B cell (primary cell): ENCODE data around the gene TMEM208.

ENCODE experiments used
- EZH2 ChIP-seq: IDR thresholded peaks from 2 replicates; pipeline ENCODE4 v1.6.1; 2012; ENCODE audit warnings: borderline replicate concordance, low read depth, mild to moderate bottlenecking, moderate library complexity, low read length; ENCODE audit not compliant: insufficient read depth, poor library complexity, severe bottlenecking
- TF ChIP-seq, protein P1 (sequence below): fragments of 200-600 bp; IDR thresholded peaks from one replicate; pipeline ENCODE4 v1.8.0; 2022; ENCODE audit warnings: antibody characterized with exemption, mild to moderate bottlenecking

- TF ChIP-seq, protein P1, sequence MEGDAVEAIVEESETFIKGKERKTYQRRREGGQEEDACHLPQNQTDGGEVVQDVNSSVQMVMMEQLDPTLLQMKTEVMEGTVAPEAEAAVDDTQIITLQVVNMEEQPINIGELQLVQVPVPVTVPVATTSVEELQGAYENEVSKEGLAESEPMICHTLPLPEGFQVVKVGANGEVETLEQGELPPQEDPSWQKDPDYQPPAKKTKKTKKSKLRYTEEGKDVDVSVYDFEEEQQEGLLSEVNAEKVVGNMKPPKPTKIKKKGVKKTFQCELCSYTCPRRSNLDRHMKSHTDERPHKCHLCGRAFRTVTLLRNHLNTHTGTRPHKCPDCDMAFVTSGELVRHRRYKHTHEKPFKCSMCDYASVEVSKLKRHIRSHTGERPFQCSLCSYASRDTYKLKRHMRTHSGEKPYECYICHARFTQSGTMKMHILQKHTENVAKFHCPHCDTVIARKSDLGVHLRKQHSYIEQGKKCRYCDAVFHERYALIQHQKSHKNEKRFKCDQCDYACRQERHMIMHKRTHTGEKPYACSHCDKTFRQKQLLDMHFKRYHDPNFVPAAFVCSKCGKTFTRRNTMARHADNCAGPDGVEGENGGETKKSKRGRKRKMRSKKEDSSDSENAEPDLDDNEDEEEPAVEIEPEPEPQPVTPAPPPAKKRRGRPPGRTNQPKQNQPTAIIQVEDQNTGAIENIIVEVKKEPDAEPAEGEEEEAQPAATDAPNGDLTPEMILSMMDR: no peak
- no peak for TF ChIP-seq EZH2
These were observed 26.4 kb upstream of the TMEM208 start for GRCh38 chr16:67200491-67200890.
